Lung (tissue), 12 donors: Measurements from ENCODE around the gene PRDM16. TPM values are rescaled to one million over a fixed set of nuclear protein-coding genes. Genes with fewer than 3 reads are reported as not detected.

ENCODE experiments used
- ATAC-seq: fragments of 200-7000 bp; cut with Tn5 transposase; one replicate; pipeline ENCODE4 v1.9.1; 2020; ENCODE audit warnings: moderate number of reproducible peaks; ENCODE audit not compliant: insufficient read depth, low FRiP score
- DNase-seq, 3 donors: peaks; one replicate each; pipeline ENCODE4 v3.0.0-alpha.2; 2013 to 2017
- H3K27ac ChIP-seq, 2 donors: one replicate each; pipeline ENCODE4 v1.5.1; 2013; ENCODE audit warnings: mild to moderate bottlenecking in 2 of 2, moderate library complexity in 2 of 2, control low read depth in 1 of 2, inconsistent platforms in 1 of 2, low read depth in 1 of 2, low read length in 1 of 2
- H3K27me3 ChIP-seq, 3 donors: one replicate each; pipeline ENCODE4 v1.5.1; 2013; ENCODE audit warnings: low read length in 2 of 3; ENCODE audit not compliant: control insufficient read depth in 3 of 3, insufficient read depth in 3 of 3
- H3K36me3 ChIP-seq, 4 donors: one replicate each; pipeline ENCODE4 v1.5.1; 2013; ENCODE audit warnings: low read length in 4 of 4, mild to moderate bottlenecking in 1 of 4, moderate library complexity in 1 of 4; ENCODE audit not compliant: control insufficient read depth in 4 of 4, insufficient read depth in 4 of 4
- H3K4me1 ChIP-seq, 5 donors: one replicate each; pipeline ENCODE4 v1.5.1; 2013; ENCODE audit warnings: low read length in 5 of 5, mild to moderate bottlenecking in 2 of 5, moderate library complexity in 1 of 5; ENCODE audit not compliant: control insufficient read depth in 5 of 5, insufficient read depth in 5 of 5
- H3K4me3 ChIP-seq: one replicate; pipeline ENCODE4 v1.5.1; 2013; ENCODE audit warnings: mild to moderate bottlenecking, control low read depth, moderate library complexity
- H3K9ac ChIP-seq, 2 donors: one replicate each; pipeline ENCODE4 v1.5.1; 2013; ENCODE audit warnings: low read length in 2 of 2, control low read depth in 1 of 2; ENCODE audit not compliant: insufficient read depth in 1 of 2
- H3K9me3 ChIP-seq, 4 donors: one replicate each; pipeline ENCODE4 v1.5.1; 2013; ENCODE audit warnings: low read length in 3 of 4, mild to moderate bottlenecking in 1 of 4, moderate library complexity in 1 of 4; ENCODE audit not compliant: control insufficient read depth in 4 of 4, insufficient read depth in 3 of 4
- WGBS, 2 donors: extraction: QIAGEN DNeasy Blood & Tissue Kit; methylation state at CpG; one replicate each; pipeline ENCODE4 v1.1.7; 2013; 5-methylcytosine and 5-hydroxymethylcytosine counted together
- polyA plus RNA-seq, 2 donors: library from polyadenylated mRNA; stranded (reverse); fragments of 200-250 nt; gene quantifications; one replicate each; pipeline ENCODE4 v1.2.1, GENCODE V29; 2013
- total RNA-seq, 2 donors: library from RNA; depleted of rRNA in 1 of 2; stranded (reverse); fragments of >200 nt in 1 of 2; gene quantifications; one replicate each; pipeline ENCODE4 v1.2.1, GENCODE V29; 2014 to 2021
- TF ChIP-seq, protein P1 (sequence below): IDR thresholded peaks from 2 replicates; pipeline ENCODE4 v1.5.1; 2012; ENCODE audit warnings: mild to moderate bottlenecking; ENCODE audit errors: control extremely low read depth, extremely low read depth
- donor health status: control.
- donor health status: control.
- donor health status: Bipolar disorder and iron deficiency.
- donor health status: healthy.
- donor health status: DM: yes; HTN: yes; CAD: no.

PRDM16 gene
- total and polyA plus RNA-seq, 4 donors: 2.4 to 36.5 (median 13.1) TPM

DNA sequence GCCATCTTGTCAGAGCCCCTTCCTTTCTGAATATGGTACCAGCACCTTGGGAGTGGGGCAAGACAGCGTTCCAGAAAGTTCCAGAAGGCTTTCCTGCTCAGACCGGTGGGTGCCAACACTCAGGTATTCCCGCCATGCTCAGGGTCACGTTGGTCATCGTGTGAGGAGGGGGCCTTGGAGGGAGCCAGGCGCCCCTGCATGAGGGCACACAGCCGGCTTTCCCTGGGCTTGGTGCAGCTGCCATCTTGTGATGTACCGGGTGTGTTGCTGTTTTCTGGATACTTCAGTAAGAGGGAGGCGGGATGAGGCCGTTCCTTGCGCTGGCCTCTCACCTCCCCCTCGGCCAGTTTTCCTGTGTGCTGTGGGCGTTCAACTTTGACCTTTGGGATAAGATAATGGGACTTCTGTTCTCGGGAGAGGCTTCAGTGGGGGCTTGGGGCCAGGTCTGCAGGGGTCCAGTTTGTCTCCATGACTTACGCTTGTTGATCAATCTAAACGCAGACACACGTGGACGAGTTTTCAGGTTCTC lies 69.7 kb downstream of the PRDM16 start:
- H3K9ac ChIP-seq: no peak overlapping the region
- no peaks in the 10 kb centered on the region for H3K36me3 ChIP-seq
- peaks cover 0 to 33% (median 16%) of the 10 kb centered on the region in 3 donors for H3K27me3 ChIP-seq
- TF ChIP-seq, protein P1, sequence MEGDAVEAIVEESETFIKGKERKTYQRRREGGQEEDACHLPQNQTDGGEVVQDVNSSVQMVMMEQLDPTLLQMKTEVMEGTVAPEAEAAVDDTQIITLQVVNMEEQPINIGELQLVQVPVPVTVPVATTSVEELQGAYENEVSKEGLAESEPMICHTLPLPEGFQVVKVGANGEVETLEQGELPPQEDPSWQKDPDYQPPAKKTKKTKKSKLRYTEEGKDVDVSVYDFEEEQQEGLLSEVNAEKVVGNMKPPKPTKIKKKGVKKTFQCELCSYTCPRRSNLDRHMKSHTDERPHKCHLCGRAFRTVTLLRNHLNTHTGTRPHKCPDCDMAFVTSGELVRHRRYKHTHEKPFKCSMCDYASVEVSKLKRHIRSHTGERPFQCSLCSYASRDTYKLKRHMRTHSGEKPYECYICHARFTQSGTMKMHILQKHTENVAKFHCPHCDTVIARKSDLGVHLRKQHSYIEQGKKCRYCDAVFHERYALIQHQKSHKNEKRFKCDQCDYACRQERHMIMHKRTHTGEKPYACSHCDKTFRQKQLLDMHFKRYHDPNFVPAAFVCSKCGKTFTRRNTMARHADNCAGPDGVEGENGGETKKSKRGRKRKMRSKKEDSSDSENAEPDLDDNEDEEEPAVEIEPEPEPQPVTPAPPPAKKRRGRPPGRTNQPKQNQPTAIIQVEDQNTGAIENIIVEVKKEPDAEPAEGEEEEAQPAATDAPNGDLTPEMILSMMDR: no peak
- no peak overlapping the region for H3K4me3 ChIP-seq
- 75 to 87% methylated on average over 17 to 18 of the region's 18 CpGs for WGBS, 2 donors
- peaks cover 0 to 36% (median 3%) of the 10 kb centered on the region in 5 donors for H3K4me1 ChIP-seq
- H3K9me3 ChIP-seq: no peaks in the 10 kb centered on the region
- DNase-seq: no peak
- ATAC-seq: no peak
- no peak overlapping the region for H3K27ac ChIP-seq

DNA sequence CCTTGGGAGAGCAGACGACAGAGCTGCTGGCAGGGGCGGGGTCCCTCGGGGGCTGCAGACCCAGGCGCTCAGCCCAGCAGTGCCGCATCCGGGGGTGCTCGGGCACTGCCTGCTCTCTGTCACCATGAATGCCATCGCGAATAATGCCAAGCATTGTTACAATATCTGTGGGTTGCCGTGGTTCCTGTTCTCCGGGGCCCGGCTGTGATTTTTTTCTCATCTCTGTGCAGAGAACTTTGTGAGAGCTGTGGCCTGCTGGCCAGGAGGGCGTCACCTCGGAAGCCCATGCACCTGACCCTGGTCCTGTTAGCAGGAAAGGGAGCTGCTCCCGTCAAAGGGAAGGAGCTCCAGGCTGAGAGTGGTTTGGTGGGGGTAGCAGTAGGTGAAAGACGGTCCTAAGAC lies 70.4 kb downstream of the PRDM16 start:
- WGBS, 2 donors: 75 to 80% methylated on average over 16 of the region's 16 CpGs
- peaks cover 0 to 33% (median 16%) of the 10 kb centered on the region in 3 donors for H3K27me3 ChIP-seq
- H3K9me3 ChIP-seq: no peaks in the 10 kb centered on the region
- DNase-seq (no peak), ATAC-seq (no peak)
- TF ChIP-seq, protein P1: no peak
- no peak overlapping the region for H3K9ac ChIP-seq
- H3K4me3 ChIP-seq: no peak overlapping the region
- H3K36me3 ChIP-seq: no peaks in the 10 kb centered on the region
- H3K4me1 ChIP-seq: peaks cover 0 to 30% (median 0%) of the 10 kb centered on the region in 5 donors
- H3K27ac ChIP-seq: no peak overlapping the region

DNA sequence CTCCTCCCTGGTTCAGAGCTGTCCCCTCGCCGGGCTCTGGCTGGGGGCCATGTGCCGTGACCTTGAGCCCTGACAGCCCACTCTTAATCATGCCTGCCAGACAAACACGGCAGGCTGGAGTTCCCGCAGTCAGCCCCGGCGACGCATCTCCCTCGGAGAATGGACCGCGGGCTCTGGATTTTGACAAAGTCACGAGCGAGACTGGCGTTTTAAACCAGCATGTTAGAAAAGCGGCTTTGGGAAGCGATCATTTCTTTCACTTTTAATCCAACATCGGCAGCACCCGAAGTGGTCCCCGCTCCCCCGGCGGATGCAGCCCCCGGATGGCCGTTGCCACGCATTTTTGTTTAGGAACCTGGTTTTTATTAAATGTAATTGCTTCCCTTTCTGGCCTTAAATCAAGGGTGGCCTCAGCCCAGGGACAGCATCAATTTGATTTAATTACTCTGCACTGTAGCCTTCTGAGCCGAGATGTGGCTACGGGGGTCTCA lies 70.9 kb downstream of the PRDM16 start:
- no peak for ATAC-seq
- WGBS, 2 donors: 62 to 78% methylated on average over 26 of the region's 26 CpGs
- H3K27me3 ChIP-seq: peaks cover 0 to 33% (median 16%) of the 10 kb centered on the region in 3 donors
- H3K9ac ChIP-seq: no peak overlapping the region
- H3K27ac ChIP-seq: no peak overlapping the region
- no peaks in the 10 kb centered on the region for H3K36me3 ChIP-seq
- H3K9me3 ChIP-seq: no peaks in the 10 kb centered on the region
- TF ChIP-seq, protein P1: no peak
- peaks cover 0 to 28% (median 0%) of the 10 kb centered on the region in 5 donors for H3K4me1 ChIP-seq
- no peak overlapping the region for H3K4me3 ChIP-seq
- no peak for DNase-seq

DNA sequence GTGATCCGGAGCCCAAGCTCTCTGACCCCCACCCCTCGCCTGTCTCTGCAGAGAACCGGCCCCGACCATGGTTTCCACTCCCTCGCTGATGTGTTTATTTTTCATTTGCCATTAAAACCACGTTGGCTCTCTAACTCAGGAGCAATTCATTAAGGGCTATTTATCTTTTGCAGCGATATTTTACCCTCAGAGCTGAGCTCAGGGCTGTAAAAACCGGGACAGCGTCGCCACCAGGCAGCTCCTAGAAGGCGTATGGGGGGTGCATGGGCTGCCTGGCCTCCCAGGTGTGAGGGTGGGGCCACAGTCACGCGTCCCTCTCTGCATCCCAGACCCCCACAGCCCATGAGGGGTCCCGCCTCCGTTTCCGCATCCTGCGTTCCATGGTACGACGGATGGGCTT lies 71.4 kb downstream of the PRDM16 start:
- TF ChIP-seq, protein P1: no peak
- H3K4me3 ChIP-seq: no peak overlapping the region
- H3K27me3 ChIP-seq: peaks cover 0 to 33% (median 16%) of the 10 kb centered on the region in 3 donors
- no peak for DNase-seq
- WGBS, 2 donors: 70 to 82% methylated on average over 19 of the region's 19 CpGs
- no peaks in the 10 kb centered on the region for H3K36me3 ChIP-seq
- no peak for ATAC-seq
- H3K9me3 ChIP-seq: no peaks in the 10 kb centered on the region
- peaks cover 0 to 23% (median 0%) of the 10 kb centered on the region in 5 donors for H3K4me1 ChIP-seq
- H3K27ac ChIP-seq: no peak overlapping the region
- H3K9ac ChIP-seq: no peak overlapping the region
